GM12874 (cell line): ENCODE results near the gene TAL1.

Source experiments
- TF ChIP-seq, protein P1 (sequence below): IDR thresholded peaks from 2 replicates; pipeline ENCODE4 v1.5.1; 2011; ENCODE audit warnings: low read depth, mild to moderate bottlenecking, control low read depth, low read length, moderate library complexity; ENCODE audit not compliant: insufficient read depth

TAL1 gene

DNA sequence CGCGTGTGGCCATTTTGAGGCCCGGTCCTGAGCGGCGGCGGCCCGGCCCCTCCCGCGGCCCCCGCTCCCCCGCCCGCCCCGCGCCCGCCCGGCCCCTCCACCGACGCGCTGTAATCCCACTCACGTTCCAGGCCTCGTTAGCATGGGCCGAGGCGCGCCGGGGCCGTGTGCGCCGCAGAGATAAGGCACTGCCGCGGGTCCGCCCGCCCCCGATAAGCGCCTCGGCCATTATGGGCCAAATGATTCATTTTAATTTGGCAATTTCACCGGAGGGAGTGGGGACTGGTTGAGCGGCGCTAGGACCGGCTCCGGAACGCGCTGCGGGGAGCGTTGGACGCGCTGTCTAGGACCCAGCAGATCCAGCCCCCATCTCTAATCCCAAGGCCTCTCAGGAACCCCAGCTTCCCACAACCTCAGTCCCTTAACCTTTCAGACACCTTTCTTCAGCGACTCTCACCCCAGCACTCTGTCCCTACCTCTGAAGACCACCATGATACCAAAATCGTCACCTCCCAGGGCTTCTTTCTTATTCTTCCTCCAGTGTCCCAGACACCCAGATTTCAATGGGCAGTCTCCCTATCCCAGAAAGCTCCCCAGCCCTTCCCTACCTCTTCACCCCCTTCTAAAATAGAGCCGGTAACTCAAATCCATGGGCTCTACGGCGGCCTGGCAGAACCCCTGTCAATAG, at the start of gene TAL1:
Gene TAL1, minus strand, starts transcription at position 39 of the 688 bp plus-strand sequence. CDS start 6,337 bp downstream, outside the sequence.
- TF ChIP-seq, protein P1, sequence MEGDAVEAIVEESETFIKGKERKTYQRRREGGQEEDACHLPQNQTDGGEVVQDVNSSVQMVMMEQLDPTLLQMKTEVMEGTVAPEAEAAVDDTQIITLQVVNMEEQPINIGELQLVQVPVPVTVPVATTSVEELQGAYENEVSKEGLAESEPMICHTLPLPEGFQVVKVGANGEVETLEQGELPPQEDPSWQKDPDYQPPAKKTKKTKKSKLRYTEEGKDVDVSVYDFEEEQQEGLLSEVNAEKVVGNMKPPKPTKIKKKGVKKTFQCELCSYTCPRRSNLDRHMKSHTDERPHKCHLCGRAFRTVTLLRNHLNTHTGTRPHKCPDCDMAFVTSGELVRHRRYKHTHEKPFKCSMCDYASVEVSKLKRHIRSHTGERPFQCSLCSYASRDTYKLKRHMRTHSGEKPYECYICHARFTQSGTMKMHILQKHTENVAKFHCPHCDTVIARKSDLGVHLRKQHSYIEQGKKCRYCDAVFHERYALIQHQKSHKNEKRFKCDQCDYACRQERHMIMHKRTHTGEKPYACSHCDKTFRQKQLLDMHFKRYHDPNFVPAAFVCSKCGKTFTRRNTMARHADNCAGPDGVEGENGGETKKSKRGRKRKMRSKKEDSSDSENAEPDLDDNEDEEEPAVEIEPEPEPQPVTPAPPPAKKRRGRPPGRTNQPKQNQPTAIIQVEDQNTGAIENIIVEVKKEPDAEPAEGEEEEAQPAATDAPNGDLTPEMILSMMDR, result no peak

DNA sequence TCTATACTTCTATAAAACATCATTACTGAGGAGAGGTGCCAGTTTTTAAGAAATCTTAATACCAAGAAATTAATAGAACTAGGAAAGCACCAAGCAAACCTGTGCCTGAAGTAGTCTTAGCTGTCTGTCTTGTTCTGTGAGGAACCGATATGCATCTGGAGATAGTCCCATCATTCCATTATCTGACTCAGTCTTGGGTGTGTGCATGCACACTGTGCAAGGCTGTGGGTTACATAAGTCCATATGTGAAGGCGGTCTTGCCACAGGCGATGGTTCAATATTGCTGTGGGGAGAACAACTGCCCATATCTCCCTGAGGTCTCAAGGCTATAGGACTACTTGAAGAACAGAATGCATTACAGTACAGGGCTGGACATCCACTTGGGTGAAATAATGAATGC, 48.1 kb upstream of the TAL1 start:
- TF ChIP-seq, protein P1, result no peak

DNA sequence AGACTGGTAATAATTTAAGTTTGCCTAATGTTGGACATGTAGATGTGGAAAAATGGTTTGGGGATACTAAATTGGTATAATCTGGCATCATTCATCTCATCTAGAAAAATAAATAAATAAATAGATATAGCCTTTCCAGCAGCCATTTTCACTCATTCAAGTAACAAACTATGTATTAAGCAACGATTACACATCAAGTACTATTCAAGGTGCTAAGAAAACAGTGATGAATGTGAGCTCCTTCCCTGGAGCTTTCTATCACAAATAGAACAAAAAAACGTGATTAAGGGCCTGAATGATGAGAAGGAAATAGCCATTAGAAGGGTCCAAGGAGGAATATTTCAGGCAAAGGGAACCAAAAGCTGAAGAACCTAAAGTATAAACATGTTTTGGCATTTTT, 44.8 kb upstream of the TAL1 start:
- TF ChIP-seq, protein P1, result no peak

DNA sequence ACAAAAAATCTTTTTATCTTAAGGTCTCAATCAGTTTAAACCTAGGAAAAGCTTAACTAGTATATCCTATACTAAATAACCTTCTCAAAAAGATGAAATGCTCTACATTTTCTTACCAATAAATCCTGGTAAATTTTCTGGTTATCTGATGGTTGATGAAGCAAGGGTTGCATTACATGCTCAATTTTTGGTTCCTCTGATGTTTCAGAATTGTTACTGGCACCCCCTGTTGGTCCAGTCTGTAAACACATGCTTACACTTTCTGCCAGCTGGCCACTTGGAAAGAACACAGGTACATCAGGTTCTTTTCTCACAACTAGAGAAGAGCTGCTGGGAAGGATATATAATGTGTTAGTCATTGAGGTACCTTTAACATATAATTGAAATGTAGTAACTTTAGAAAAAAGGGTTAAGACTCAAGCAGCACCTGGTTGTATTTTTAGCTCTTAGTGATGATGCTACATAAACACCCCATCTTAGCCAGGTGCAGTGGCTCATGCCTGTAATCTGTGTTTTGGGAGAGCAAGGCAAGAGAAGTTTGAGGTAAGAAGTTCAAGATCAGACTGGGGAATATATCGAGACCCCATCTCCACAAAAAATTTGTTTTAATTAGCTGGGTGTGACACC, 30.9 kb upstream of the TAL1 start:
- TF ChIP-seq, protein P1, result peak; percentile 62; the same call in 1 of the 2 replicates

DNA sequence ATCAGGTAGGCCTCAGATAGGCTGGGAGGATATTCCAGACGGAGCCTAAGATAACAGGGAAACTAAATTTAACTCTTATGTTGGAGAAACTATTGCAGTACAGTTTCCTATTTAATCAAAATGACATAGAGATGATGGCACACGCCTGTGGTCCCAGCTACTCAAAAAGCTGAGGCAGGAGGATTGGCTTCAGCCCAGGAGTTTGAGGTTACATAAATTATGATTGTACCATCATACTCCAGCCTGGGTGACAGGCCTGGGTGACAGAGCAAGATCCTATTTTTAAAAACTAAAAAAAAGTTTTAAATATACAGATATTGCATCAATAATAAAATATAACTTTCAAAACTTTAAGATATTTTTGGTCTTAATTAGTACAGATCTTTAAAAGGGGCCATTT, 25.2 kb upstream of the TAL1 start:
- TF ChIP-seq, protein P1, result no peak

DNA sequence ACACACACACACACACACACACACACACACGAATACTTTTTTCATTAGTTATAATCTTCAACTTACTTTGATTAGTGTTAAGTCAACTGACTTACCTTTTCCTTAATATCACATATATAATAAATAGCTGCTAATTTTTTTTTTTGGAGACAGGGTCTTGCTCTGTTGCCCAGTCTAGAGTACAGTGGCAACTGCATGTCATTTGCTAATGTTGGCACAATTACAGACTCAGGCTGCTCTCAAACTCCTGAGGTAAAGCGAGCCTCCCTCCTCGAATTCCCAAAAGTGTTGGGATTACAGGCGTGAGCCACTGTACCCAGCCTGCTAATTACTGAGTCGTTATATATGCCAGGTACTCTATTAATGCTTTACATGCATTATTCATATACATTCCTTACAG, 20.8 kb upstream of the TAL1 start:
- TF ChIP-seq, protein P1, result no peak

DNA sequence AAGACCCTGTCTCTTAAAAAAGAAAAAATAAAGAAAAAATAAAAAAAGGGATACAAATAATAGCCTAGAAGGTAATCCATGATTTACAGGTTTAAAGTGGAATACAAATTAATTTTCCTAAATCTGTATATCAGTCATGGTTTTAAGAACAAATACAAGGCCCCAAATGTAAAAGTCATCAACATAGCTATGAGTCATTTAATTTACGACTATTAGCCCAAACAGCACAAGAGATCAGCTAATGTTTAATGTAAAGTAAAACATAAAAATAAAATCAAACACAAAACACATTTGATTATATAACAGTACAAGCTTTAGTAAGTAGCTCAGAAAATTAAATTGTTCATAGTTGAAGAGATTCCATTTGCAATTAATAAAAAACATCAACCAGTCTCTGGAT, 20.3 kb upstream of the TAL1 start:
- TF ChIP-seq, protein P1, result no peak
